GM23338 (cell line): ENCODE results near the gene PXDN. TPM values are rescaled to one million over a fixed set of nuclear protein-coding genes. Genes with fewer than 3 reads are reported as not detected.

Source experiments
- ATAC-seq: fragments of 200-7000 bp; cut with Tn5 transposase; 3 replicates; pipeline ENCODE4 v1.9.1; 2020
- DNase-seq: peaks from one replicate; pipeline ENCODE4 v3.0.0-alpha.2; 2015; ENCODE audit warnings: low spot score
- H2AFZ ChIP-seq: fragments of 200-600 bp; sonication (generic); 2 replicates; pipeline ENCODE4 v1.8.0; 2016; ENCODE audit warnings: antibody characterized with exemption, mild to moderate bottlenecking, moderate library complexity
- H3F3A ChIP-seq: fragments of 200-600 bp; sonication (generic); replicated peaks from 2 replicates; pipeline ENCODE4 v1.8.0; 2017; ENCODE audit warnings: antibody characterized with exemption, mixed run types, low read depth
- H3K27ac ChIP-seq: fragments of 200-600 bp; sonication (generic); 2 replicates; pipeline ENCODE4 v1.6.1; 2016; ENCODE audit warnings: low read depth
- H3K27me3 ChIP-seq: fragments of 200-600 bp; sonication (generic); 2 replicates; pipeline ENCODE4 v1.8.0; 2016; ENCODE audit warnings: mild to moderate bottlenecking, mixed run types, moderate library complexity; ENCODE audit not compliant: insufficient read depth
- H3K36me3 ChIP-seq: fragments of 200-600 bp; sonication (generic); 2 replicates; pipeline ENCODE4 v1.8.0; 2016; ENCODE audit warnings: mild to moderate bottlenecking; ENCODE audit not compliant: insufficient read depth
- H3K4me1 ChIP-seq: fragments of 200-600 bp; sonication (generic); 2 replicates; pipeline ENCODE4 v1.8.0; 2016; ENCODE audit warnings: mild to moderate bottlenecking, moderate library complexity; ENCODE audit not compliant: insufficient read depth
- H3K4me2 ChIP-seq: fragments of 200-600 bp; sonication (generic); 2 replicates; pipeline ENCODE4 v1.7.1; 2017; ENCODE audit warnings: mixed run types
- H3K4me3 ChIP-seq: fragments of 200-600 bp; sonication (generic); 2 replicates; pipeline ENCODE4 v1.6.1; 2016; ENCODE audit warnings: mixed run types
- H3K79me2 ChIP-seq: fragments of 200-600 bp; sonication (generic); replicated peaks from 2 replicates; pipeline ENCODE4 v1.8.0; 2017; ENCODE audit warnings: mild to moderate bottlenecking; ENCODE audit not compliant: insufficient read depth
- H3K9me2 ChIP-seq: fragments of 200-600 bp; sonication (generic); 2 replicates; pipeline ENCODE4 v1.8.0; 2017; ENCODE audit not compliant: insufficient read depth
- H4K20me1 ChIP-seq: fragments of 200-600 bp; sonication (generic); replicated peaks from 2 replicates; pipeline ENCODE4 v1.8.0; 2017; ENCODE audit warnings: mild to moderate bottlenecking; ENCODE audit not compliant: insufficient read depth
- H3K27ac Mint-ChIP-seq: 2 replicates; pipeline ENCODE4 v1.8.0; 2020; ENCODE audit warnings: inconsistent platforms, mild to moderate bottlenecking, moderate library complexity, mixed read lengths
- H3K27me3 Mint-ChIP-seq: 3 replicates; pipeline ENCODE4 v1.8.0; 2022; ENCODE audit warnings: low read depth, mild to moderate bottlenecking, moderate library complexity, mixed read lengths, inconsistent platforms; ENCODE audit not compliant: insufficient read depth, poor library complexity
- H3K36me3 Mint-ChIP-seq: 3 replicates; pipeline ENCODE4 v1.8.0; 2021; ENCODE audit warnings: low read depth, mild to moderate bottlenecking, inconsistent platforms, moderate library complexity, mixed read lengths
- H3K4me1 Mint-ChIP-seq: 3 replicates; pipeline ENCODE4 v1.8.0; 2020; ENCODE audit warnings: mild to moderate bottlenecking, inconsistent platforms, mixed read lengths
- H3K4me3 Mint-ChIP-seq: 3 replicates; pipeline ENCODE4 v1.8.0; 2021; ENCODE audit warnings: moderate library complexity, mild to moderate bottlenecking, inconsistent platforms, mixed read lengths
- H3K9me3 Mint-ChIP-seq: 3 replicates; pipeline ENCODE4 v1.8.0; 2020; ENCODE audit warnings: moderate library complexity, mild to moderate bottlenecking, inconsistent platforms, mixed read lengths
- CREB1 ChIP-seq: fragments of 250-450 bp; sonication (Bioruptor Pico); IDR thresholded peaks from 2 replicates; pipeline ENCODE4 v1.5.0; 2020; ENCODE audit warnings: low read depth, mild to moderate bottlenecking, moderate library complexity
- EZH2 ChIP-seq: fragments of 200-600 bp; sonication (generic); IDR thresholded peaks from one replicate; pipeline ENCODE4 v1.8.0; 2017; ENCODE audit warnings: antibody characterized with exemption, mild to moderate bottlenecking, low read depth; ENCODE audit not compliant: unreplicated experiment
- EZH2phosphoT487 ChIP-seq: fragments of 200-600 bp; sonication (generic); IDR thresholded peaks from one replicate; pipeline ENCODE4 v1.8.1; 2018; ENCODE audit warnings: antibody characterized with exemption; ENCODE audit not compliant: unreplicated experiment
- JUNB ChIP-seq: IDR thresholded peaks from one replicate; pipeline ENCODE4 v1.6.1; 2016; ENCODE audit warnings: antibody characterized with exemption; ENCODE audit not compliant: unreplicated experiment
- NANOG ChIP-seq: IDR thresholded peaks from 2 replicates; pipeline ENCODE4 v1.6.1; 2016; ENCODE audit warnings: antibody characterized with exemption, borderline replicate concordance
- POLR2AphosphoS5 ChIP-seq: IDR thresholded peaks from 2 replicates; pipeline ENCODE4 v1.6.1; 2016; ENCODE audit warnings: antibody characterized with exemption, low read depth
- STAT1 ChIP-seq: IDR thresholded peaks from one replicate; pipeline ENCODE4 v1.6.1; 2016; ENCODE audit warnings: antibody characterized with exemption; ENCODE audit not compliant: unreplicated experiment
- ZNF114 ChIP-seq: fragments of 250-450 bp; sonication (Bioruptor Pico); IDR thresholded peaks from 2 replicates; pipeline ENCODE4 v1.5.0; 2020; ENCODE audit warnings: mild to moderate bottlenecking, moderate library complexity
- ZNF331 ChIP-seq: fragments of 250-450 bp; sonication (Bioruptor Pico); IDR thresholded peaks from 2 replicates; pipeline ENCODE4 v1.5.0; 2020; ENCODE audit warnings: low read depth, mild to moderate bottlenecking, moderate library complexity
- polyA plus RNA-seq: library from polyadenylated mRNA; unstranded; fragments of >200 nt; fragmentation: Nextera tagmentation; extraction: Ambion mirVana; gene quantifications from 2 replicates; pipeline ENCODE4 v1.2.1, GENCODE V29; 2016
- total RNA-seq: library from RNA; depleted of rRNA; stranded (reverse); fragments of >200 nt; shearing (Covaris generic); gene quantifications from 2 replicates; pipeline ENCODE4 v1.2.3, GENCODE V29; 2014
- TF ChIP-seq, protein P1 (sequence below), 2 experiments: fragments of 200-600 bp in 1 of 2; sonication (generic) in 1 of 2; conservative IDR thresholded peaks; 2 replicates each; pipeline versions ENCODE4 v1.5.1 to v1.6.1; 2016 to 2017; ENCODE audit warnings: antibody characterized with exemption in 2 of 2, low read depth in 2 of 2, mild to moderate bottlenecking in 2 of 2, moderate library complexity in 1 of 2
- TF ChIP-seq, protein P2 (sequence below): fragments of 250-450 bp; sonication (Bioruptor Pico); IDR thresholded peaks from 2 replicates; pipeline ENCODE4 v1.5.0; 2020; ENCODE audit warnings: mild to moderate bottlenecking, moderate library complexity
- TF ChIP-seq, protein P3 (sequence below): IDR thresholded peaks from one replicate; pipeline ENCODE4 v1.6.1; 2018; ENCODE audit warnings: antibody characterized with exemption; ENCODE audit not compliant: unreplicated experiment

PXDN gene
- total and polyA plus RNA-seq, 2 experiments from 2014 or later: 42.2 to 225 TPM

DNA sequence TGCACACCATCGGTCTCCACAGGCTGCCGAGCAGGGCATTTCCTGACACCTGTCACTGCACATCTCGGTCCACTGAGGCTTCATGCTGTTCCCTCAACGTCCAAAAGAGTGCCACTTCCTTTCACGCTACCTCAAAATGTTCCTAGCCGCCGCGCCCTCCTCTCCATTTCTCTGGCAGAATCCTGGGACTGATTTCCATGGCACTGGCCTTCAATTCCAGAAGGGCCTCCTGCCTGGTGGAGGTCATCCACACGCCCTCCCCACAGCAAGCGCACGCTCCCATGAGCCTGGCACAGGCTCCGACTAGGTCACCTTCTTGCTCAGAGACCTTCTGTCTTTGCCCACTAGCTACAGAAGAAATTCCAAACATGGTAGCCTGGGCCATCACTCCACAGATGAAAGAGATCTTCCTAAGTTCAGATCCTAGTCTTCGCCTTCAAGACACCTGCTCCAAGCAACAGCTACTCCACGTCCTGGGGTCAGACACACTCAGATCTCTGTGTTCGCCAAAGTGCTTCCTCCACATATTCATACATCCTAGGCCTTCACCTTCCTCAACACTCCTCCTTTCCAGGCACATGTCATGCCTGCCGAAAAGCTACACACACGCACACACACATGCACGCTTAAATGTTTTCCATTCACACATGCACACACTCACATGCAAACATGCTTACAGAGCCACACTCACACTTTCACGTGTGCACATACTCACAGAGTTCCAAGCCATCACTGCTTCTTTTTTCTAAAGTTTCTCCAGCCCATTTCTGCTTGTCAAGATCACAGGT is 94.0 kb downstream of the PXDN start:
- H3K4me3 ChIP-seq: no peak overlapping the region
- Mint-ChIP-seq H3K27me3 (peaks cover 4% of the 10 kb centered on the region), H3K9me3 (no peaks in the 10 kb centered on the region; the same call in 2 of the 3 replicates), H3K4me3 (no peak overlapping the region), H3K4me1 (peaks cover 7% of the 10 kb centered on the region; the same call in 2 of the 3 replicates), H3K27ac (no peak overlapping the region), H3K36me3 (peaks cover 41% of the 10 kb centered on the region)
- H3K36me3 ChIP-seq: peaks cover 30% of the 10 kb centered on the region
- no peaks in the 10 kb centered on the region for H3F3A ChIP-seq
- no peak overlapping the region for H3K27ac ChIP-seq
- no peaks in the 10 kb centered on the region for H3K4me1 ChIP-seq
- H4K20me1 ChIP-seq: no peaks in the 10 kb centered on the region
- no peaks in the 10 kb centered on the region for H3K9me2 ChIP-seq
- no peak overlapping the region for H3K4me2 ChIP-seq
- no peak overlapping the region for H2AFZ ChIP-seq
- DNase-seq (no peak), ATAC-seq (no peak)
- H3K27me3 ChIP-seq: no peaks in the 10 kb centered on the region
- peaks cover 7% of the 10 kb centered on the region for H3K79me2 ChIP-seq
- TF ChIP-seq EZH2: no peak
- TF ChIP-seq, protein P1, sequence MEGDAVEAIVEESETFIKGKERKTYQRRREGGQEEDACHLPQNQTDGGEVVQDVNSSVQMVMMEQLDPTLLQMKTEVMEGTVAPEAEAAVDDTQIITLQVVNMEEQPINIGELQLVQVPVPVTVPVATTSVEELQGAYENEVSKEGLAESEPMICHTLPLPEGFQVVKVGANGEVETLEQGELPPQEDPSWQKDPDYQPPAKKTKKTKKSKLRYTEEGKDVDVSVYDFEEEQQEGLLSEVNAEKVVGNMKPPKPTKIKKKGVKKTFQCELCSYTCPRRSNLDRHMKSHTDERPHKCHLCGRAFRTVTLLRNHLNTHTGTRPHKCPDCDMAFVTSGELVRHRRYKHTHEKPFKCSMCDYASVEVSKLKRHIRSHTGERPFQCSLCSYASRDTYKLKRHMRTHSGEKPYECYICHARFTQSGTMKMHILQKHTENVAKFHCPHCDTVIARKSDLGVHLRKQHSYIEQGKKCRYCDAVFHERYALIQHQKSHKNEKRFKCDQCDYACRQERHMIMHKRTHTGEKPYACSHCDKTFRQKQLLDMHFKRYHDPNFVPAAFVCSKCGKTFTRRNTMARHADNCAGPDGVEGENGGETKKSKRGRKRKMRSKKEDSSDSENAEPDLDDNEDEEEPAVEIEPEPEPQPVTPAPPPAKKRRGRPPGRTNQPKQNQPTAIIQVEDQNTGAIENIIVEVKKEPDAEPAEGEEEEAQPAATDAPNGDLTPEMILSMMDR (conservative IDR thresholded peaks at IDR 0.05; ENCODE audit: low read depth in 2 of 2): no peak
- no peak for TF ChIP-seq EZH2phosphoT487
- TF ChIP-seq NANOG: no peak
- TF ChIP-seq, protein P2, sequence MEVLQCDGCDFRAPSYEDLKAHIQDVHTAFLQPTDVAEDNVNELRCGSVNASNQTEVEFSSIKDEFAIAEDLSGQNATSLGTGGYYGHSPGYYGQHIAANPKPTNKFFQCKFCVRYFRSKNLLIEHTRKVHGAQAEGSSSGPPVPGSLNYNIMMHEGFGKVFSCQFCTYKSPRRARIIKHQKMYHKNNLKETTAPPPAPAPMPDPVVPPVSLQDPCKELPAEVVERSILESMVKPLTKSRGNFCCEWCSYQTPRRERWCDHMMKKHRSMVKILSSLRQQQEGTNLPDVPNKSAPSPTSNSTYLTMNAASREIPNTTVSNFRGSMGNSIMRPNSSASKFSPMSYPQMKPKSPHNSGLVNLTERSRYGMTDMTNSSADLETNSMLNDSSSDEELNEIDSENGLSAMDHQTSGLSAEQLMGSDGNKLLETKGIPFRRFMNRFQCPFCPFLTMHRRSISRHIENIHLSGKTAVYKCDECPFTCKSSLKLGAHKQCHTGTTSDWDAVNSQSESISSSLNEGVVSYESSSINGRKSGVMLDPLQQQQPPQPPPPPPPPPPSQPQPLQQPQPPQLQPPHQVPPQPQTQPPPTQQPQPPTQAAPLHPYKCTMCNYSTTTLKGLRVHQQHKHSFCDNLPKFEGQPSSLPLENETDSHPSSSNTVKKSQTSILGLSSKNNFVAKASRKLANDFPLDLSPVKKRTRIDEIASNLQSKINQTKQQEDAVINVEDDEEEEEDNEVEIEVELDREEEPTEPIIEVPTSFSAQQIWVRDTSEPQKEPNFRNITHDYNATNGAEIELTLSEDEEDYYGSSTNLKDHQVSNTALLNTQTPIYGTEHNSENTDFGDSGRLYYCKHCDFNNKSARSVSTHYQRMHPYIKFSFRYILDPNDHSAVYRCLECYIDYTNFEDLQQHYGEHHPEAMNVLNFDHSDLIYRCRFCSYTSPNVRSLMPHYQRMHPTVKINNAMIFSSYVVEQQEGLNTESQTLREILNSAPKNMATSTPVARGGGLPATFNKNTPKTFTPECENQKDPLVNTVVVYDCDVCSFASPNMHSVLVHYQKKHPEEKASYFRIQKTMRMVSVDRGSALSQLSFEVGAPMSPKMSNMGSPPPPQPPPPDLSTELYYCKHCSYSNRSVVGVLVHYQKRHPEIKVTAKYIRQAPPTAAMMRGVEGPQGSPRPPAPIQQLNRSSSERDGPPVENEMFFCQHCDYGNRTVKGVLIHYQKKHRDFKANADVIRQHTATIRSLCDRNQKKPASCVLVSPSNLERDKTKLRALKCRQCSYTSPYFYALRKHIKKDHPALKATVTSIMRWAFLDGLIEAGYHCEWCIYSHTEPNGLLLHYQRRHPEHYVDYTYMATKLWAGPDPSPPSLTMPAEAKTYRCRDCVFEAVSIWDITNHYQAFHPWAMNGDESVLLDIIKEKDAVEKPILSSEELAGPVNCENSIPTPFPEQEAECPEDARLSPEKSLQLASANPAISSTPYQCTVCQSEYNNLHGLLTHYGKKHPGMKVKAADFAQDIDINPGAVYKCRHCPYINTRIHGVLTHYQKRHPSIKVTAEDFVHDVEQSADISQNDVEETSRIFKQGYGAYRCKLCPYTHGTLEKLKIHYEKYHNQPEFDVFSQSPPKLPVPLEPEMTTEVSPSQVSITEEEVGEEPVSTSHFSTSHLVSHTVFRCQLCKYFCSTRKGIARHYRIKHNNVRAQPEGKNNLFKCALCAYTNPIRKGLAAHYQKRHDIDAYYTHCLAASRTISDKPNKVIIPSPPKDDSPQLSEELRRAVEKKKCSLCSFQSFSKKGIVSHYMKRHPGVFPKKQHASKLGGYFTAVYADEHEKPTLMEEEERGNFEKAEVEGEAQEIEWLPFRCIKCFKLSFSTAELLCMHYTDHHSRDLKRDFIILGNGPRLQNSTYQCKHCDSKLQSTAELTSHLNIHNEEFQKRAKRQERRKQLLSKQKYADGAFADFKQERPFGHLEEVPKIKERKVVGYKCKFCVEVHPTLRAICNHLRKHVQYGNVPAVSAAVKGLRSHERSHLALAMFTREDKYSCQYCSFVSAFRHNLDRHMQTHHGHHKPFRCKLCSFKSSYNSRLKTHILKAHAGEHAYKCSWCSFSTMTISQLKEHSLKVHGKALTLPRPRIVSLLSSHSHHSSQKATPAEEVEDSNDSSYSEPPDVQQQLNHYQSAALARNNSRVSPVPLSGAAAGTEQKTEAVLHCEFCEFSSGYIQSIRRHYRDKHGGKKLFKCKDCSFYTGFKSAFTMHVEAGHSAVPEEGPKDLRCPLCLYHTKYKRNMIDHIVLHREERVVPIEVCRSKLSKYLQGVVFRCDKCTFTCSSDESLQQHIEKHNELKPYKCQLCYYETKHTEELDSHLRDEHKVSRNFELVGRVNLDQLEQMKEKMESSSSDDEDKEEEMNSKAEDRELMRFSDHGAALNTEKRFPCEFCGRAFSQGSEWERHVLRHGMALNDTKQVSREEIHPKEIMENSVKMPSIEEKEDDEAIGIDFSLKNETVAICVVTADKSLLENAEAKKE: no peak
- TF ChIP-seq JUNB: no peak
- TF ChIP-seq, protein P3, sequence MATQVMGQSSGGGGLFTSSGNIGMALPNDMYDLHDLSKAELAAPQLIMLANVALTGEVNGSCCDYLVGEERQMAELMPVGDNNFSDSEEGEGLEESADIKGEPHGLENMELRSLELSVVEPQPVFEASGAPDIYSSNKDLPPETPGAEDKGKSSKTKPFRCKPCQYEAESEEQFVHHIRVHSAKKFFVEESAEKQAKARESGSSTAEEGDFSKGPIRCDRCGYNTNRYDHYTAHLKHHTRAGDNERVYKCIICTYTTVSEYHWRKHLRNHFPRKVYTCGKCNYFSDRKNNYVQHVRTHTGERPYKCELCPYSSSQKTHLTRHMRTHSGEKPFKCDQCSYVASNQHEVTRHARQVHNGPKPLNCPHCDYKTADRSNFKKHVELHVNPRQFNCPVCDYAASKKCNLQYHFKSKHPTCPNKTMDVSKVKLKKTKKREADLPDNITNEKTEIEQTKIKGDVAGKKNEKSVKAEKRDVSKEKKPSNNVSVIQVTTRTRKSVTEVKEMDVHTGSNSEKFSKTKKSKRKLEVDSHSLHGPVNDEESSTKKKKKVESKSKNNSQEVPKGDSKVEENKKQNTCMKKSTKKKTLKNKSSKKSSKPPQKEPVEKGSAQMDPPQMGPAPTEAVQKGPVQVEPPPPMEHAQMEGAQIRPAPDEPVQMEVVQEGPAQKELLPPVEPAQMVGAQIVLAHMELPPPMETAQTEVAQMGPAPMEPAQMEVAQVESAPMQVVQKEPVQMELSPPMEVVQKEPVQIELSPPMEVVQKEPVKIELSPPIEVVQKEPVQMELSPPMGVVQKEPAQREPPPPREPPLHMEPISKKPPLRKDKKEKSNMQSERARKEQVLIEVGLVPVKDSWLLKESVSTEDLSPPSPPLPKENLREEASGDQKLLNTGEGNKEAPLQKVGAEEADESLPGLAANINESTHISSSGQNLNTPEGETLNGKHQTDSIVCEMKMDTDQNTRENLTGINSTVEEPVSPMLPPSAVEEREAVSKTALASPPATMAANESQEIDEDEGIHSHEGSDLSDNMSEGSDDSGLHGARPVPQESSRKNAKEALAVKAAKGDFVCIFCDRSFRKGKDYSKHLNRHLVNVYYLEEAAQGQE: no peak
- TF ChIP-seq STAT1: no peak
- no peak for TF ChIP-seq ZNF331
- TF ChIP-seq CREB1 (CRISPR knock-in tag): no peak
- no peak for TF ChIP-seq ZNF114 (CRISPR knock-in tag)
- no peak for TF ChIP-seq POLR2AphosphoS5
